Raji (cell line): ENCODE data around the gene CDC14B.

Source experiments
- POLR2A ChIP-seq: IDR thresholded peaks from 2 replicates; pipeline ENCODE4 v1.6.1; 2011; ENCODE audit warnings: low read depth, low read length, control low read depth; ENCODE audit not compliant: insufficient read depth

Gene CDC14B

GRCh38 chr9:96609732-96610131, 9.9 kb downstream of the CDC14B start:
- no peak for TF ChIP-seq POLR2A

- no peak for TF ChIP-seq POLR2A
Measured at GRCh38 chr9:96607971-96608370, 11.7 kb downstream of the CDC14B start.

- no peak for TF ChIP-seq POLR2A
Measured at GRCh38 chr9:96605328-96605727, 14.3 kb downstream of the CDC14B start.

- no peak for TF ChIP-seq POLR2A
Measured at GRCh38 chr9:96604004-96604319, 15.7 kb downstream of the CDC14B start.

- TF ChIP-seq POLR2A: no peak
Measured at GRCh38 chr9:96603305-96604003, 16.2 kb downstream of the CDC14B start.

GRCh38 chr9:96599298-96599697, 20.3 kb downstream of the CDC14B start:
- TF ChIP-seq POLR2A: no peak

- TF ChIP-seq POLR2A: no peak
Measured at GRCh38 chr9:96596601-96597111, 23.0 kb downstream of the CDC14B start.

GRCh38 chr9:96587338-96588315, 32.0 kb downstream of the CDC14B start:
- TF ChIP-seq POLR2A: no peak

- TF ChIP-seq POLR2A: no peak
Measured at GRCh38 chr9:96585426-96585825, 34.2 kb downstream of the CDC14B start.

GRCh38 chr9:96581786-96582185, 37.9 kb downstream of the CDC14B start:
- no peak for TF ChIP-seq POLR2A

- no peak for TF ChIP-seq POLR2A
Measured at GRCh38 chr9:96581301-96581700, 38.3 kb downstream of the CDC14B start.

GRCh38 chr9:96574931-96575351, 44.7 kb downstream of the CDC14B start:
- no peak for TF ChIP-seq POLR2A

GRCh38 chr9:96574455-96574854, 45.2 kb downstream of the CDC14B start:
- no peak for TF ChIP-seq POLR2A

GRCh38 chr9:96567203-96567700, 52.4 kb downstream of the CDC14B start:
- no peak for TF ChIP-seq POLR2A

GRCh38 chr9:96566498-96567202, 53.0 kb downstream of the CDC14B start:
- TF ChIP-seq POLR2A: no peak

- no peak for TF ChIP-seq POLR2A
Measured at GRCh38 chr9:96565671-96566497, 53.8 kb downstream of the CDC14B start.
